ENCODE measurements around the gene GRHL1.
A peak's percentile ranks its signal among the peaks of the same experiment; 100 is the strongest.

GRHL1 gene

GRCh38 chr2:10022445-10022844 lies 71.0 kb downstream of the GRHL1 start:
- Histone ChIP-seq H3K4me2 (ENCODE audit: low read length) (no peak overlapping the region), H3K27ac (ENCODE audit: low read length) (no peak overlapping the region)

GRCh38 chr2:10022966-10023662 lies 71.6 kb downstream of the GRHL1 start:
- Histone ChIP-seq H3K36me3 (replicated peaks; ENCODE audit: low read depth, low read length) (no peaks in the 10 kb centered on the region), H4K20me1 (ENCODE audit: insufficient read depth, low read length) (no peaks in the 10 kb centered on the region), H3K4me3 (ENCODE audit: low read length) (no peak overlapping the region), H3K27me3 (ENCODE audit: low read depth, low read length) (0 out of 2 replicates have a peak, but pooled peaks cover 2% of the 10 kb centered on the region), H2AFZ (ENCODE audit: low read depth, low read length) (no peak overlapping the region), H3K9me3 (ENCODE audit: insufficient read depth, low read length) (no peaks in the 10 kb centered on the region), H3K9ac (ENCODE audit: low read length) (no peak overlapping the region), H3K27ac (ENCODE audit: low read length) (no peak overlapping the region), H3K79me2 (ENCODE audit: low read length) (no peaks in the 10 kb centered on the region), H3K4me2 (ENCODE audit: low read length) (no peak overlapping the region), H3K4me1 (ENCODE audit: low read length) (peaks cover under 1% of the 10 kb centered on the region; the same call in 1 of the 2 replicates)
- TF ChIP-seq EZH2phosphoT487 (IDR thresholded peaks at IDR 0.05; ENCODE audit: low read depth) (no peak), CTCF (IDR thresholded peaks at IDR 0.05; ENCODE audit: low read depth, low read length) (peak; percentile 38)

More at GRCh38 chr2:10022445-10022844, 71.0 kb downstream of the GRHL1 start:
- no peak overlapping the region for H3K9ac ChIP-seq (ENCODE audit: low read length)
- no peaks in the 10 kb centered on the region for H3K4me1 ChIP-seq (ENCODE audit: low read length)
- no peaks in the 10 kb centered on the region for H3K9me3 ChIP-seq (ENCODE audit: insufficient read depth, low read length)
- no peak for TF ChIP-seq CTCF (IDR thresholded peaks at IDR 0.05; ENCODE audit: low read depth, low read length)
- no peak for TF ChIP-seq EZH2phosphoT487 (IDR thresholded peaks at IDR 0.05; ENCODE audit: low read depth)
- H3K79me2 ChIP-seq (ENCODE audit: low read length): no peaks in the 10 kb centered on the region
- H2AFZ ChIP-seq (ENCODE audit: low read depth, low read length): no peak overlapping the region
- H3K36me3 ChIP-seq (replicated peaks; ENCODE audit: low read depth, low read length): no peaks in the 10 kb centered on the region
- H4K20me1 ChIP-seq (ENCODE audit: insufficient read depth, low read length): no peaks in the 10 kb centered on the region
- H3K4me3 ChIP-seq (ENCODE audit: low read length): no peak overlapping the region
- 0 out of 2 replicates have a peak, but pooled peaks cover 3% of the 10 kb centered on the region for H3K27me3 ChIP-seq (ENCODE audit: low read depth, low read length)

GRCh38 chr2:10026940-10027569 lies 75.6 kb downstream of the GRHL1 start:
- TF ChIP-seq CTCF (IDR thresholded peaks at IDR 0.05; ENCODE audit: low read depth, low read length) (no peak), EZH2phosphoT487 (IDR thresholded peaks at IDR 0.05; ENCODE audit: low read depth) (no peak)
- no peak overlapping the region for H2AFZ ChIP-seq (ENCODE audit: low read depth, low read length)
- no peak overlapping the region for H3K9ac ChIP-seq (ENCODE audit: low read length)
- no peaks in the 10 kb centered on the region for H3K36me3 ChIP-seq (replicated peaks; ENCODE audit: low read depth, low read length)
- H3K4me2 ChIP-seq (ENCODE audit: low read length): no peak overlapping the region
- no peak overlapping the region for H3K4me3 ChIP-seq (ENCODE audit: low read length)
- H3K4me1 ChIP-seq (ENCODE audit: low read length): peaks cover 30% of the 10 kb centered on the region
- no peaks in the 10 kb centered on the region for H3K27me3 ChIP-seq (ENCODE audit: low read depth, low read length)
- peaks cover 6% of the 10 kb centered on the region; the same call in 1 of the 2 replicates for H3K79me2 ChIP-seq (ENCODE audit: low read length)
- no peaks in the 10 kb centered on the region for H4K20me1 ChIP-seq (ENCODE audit: insufficient read depth, low read length)
- no peak overlapping the region for H3K27ac ChIP-seq (ENCODE audit: low read length)
- H3K9me3 ChIP-seq (ENCODE audit: insufficient read depth, low read length): no peaks in the 10 kb centered on the region

- H4K20me1 ChIP-seq (ENCODE audit: insufficient read depth, low read length): no peaks in the 10 kb centered on the region
- no peaks in the 10 kb centered on the region for H3K9me3 ChIP-seq (ENCODE audit: insufficient read depth, low read length)
- no peak overlapping the region for H3K4me3 ChIP-seq (ENCODE audit: low read length)
- H3K4me2 ChIP-seq (ENCODE audit: low read length): no peak overlapping the region
- H3K27ac ChIP-seq (ENCODE audit: low read length): no peak overlapping the region
- peaks cover 30% of the 10 kb centered on the region for H3K4me1 ChIP-seq (ENCODE audit: low read length)
- H3K79me2 ChIP-seq (ENCODE audit: low read length): peaks cover 6% of the 10 kb centered on the region; the same call in 1 of the 2 replicates
- no peaks in the 10 kb centered on the region for H3K27me3 ChIP-seq (ENCODE audit: low read depth, low read length)
- no peak overlapping the region for H2AFZ ChIP-seq (ENCODE audit: low read depth, low read length)
- no peak for TF ChIP-seq EZH2phosphoT487 (IDR thresholded peaks at IDR 0.05; ENCODE audit: low read depth)
- TF ChIP-seq CTCF (IDR thresholded peaks at IDR 0.05; ENCODE audit: low read depth, low read length): no peak
- no peaks in the 10 kb centered on the region for H3K36me3 ChIP-seq (replicated peaks; ENCODE audit: low read depth, low read length)
- H3K9ac ChIP-seq (ENCODE audit: low read length): no peak overlapping the region
Observed at GRCh38 chr2:10027660-10028330, 76.3 kb downstream of the GRHL1 start.
